ENCODE results near the gene CPT1A.

GRCh38 chr11:68847395-68847794 is 5.7 kb upstream of the CPT1A start:
- TF ChIP-seq TAF1 (IDR thresholded peaks at IDR 0.05; ENCODE audit: borderline replicate concordance, low read depth, low read length) (no peak), POLR2A (IDR thresholded peaks at IDR 0.05; ENCODE audit: low read depth, low read length) (no peak)
